Measurements from ENCODE around the gene SMDT1. TPM values are rescaled to one million over a fixed set of nuclear protein-coding genes. Genes with fewer than 3 reads are reported as not detected.

The SMDT1 gene
- polyA plus RNA-seq, 2 of the 4 experiments (the other 2 are of a cell fraction) = 25.3 to 27.1 TPM

DNA sequence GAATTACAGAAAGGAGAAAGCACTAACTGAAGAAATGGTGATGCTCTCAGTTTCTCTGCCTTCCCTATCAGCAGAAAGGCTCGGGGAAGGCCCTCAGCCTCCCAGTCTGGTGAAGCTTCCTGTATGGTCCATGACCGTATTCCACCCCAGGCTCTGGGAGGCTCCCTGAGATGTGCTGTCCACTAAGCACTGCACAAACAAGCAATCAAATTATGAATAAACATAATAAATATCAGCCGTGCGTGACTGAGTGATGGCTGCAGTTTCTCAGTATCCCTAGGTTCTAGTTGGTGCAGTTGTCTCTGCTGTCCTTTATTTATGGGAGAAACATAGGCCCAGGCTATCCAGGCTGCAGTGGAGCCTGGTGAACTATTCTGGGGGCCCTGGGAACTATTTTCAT lies 3.6 kb downstream of the SMDT1 start:
- H3K9me3 ChIP-seq = no peaks in the 10 kb centered on the region
- 97% methylated on average over 4 of the region's 4 CpGs for WGBS (ENCODE audit: missing lambda C conversion rate)
- no peak overlapping the region for H3K27ac ChIP-seq
- CTCF ChIA-PET = interaction anchor here (0.8 to 1.4 kb wide), 2 partner anchors 29 to 361 kb away, joined by 3 read pairs; no protein-coding TSS in a partner anchor
- FAIRE-seq (no peak), DNase-seq (ENCODE audit: low read depth in 1 of 2, low spot score in 1 of 2) (no peak), ATAC-seq (no peak)
- POLR2A ChIA-PET = no interaction called here
- peaks cover 3% of the 10 kb centered on the region; the same call in 1 of the 3 replicates for H3K4me1 ChIP-seq
- TF ChIP-seq, protein P1, sequence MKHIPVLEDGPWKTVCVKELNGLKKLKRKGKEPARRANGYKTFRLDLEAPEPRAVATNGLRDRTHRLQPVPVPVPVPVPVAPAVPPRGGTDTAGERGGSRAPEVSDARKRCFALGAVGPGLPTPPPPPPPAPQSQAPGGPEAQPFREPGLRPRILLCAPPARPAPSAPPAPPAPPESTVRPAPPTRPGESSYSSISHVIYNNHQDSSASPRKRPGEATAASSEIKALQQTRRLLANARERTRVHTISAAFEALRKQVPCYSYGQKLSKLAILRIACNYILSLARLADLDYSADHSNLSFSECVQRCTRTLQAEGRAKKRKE (CRISPR knock-in tag; IDR thresholded peaks at IDR 0.05; ENCODE audit: low read depth) = no peak
- TF ChIP-seq CTCF (IDR thresholded peaks at IDR 0.05) (no peak), SMC3 (IDR thresholded peaks at IDR 0.05) (no peak), KDM5A (IDR thresholded peaks at IDR 0.05) (no peak), HES2 (IDR thresholded peaks at IDR 0.05) (no peak), REST (IDR thresholded peaks at IDR 0.05) (no peak), HOXB13 (CRISPR knock-in tag; IDR thresholded peaks at IDR 0.05; ENCODE audit: low read depth) (no peak), RNF2 (IDR thresholded peaks at IDR 0.05; ENCODE audit: borderline replicate concordance, low read depth) (no peak), ZC3H11A (IDR thresholded peaks at IDR 0.05) (no peak), ESRRA (IDR thresholded peaks at IDR 0.05; ENCODE audit: borderline replicate concordance, low read length) (no peak), CHD4 (IDR thresholded peaks at IDR 0.05; ENCODE audit: borderline replicate concordance) (no peak), ZFP36 (IDR thresholded peaks at IDR 0.05; ENCODE audit: borderline replicate concordance, partially characterized antibody) (no peak), ZSCAN20 (CRISPR knock-in tag; IDR thresholded peaks at IDR 0.05) (no peak), POLR2AphosphoS2 (conservative IDR thresholded peaks at IDR 0.05; ENCODE audit: low read length) (no peak), NR3C1 (IDR thresholded peaks at IDR 0.05) (no peak), BCL3 (IDR thresholded peaks at IDR 0.05) (no peak), EHF (CRISPR knock-in tag; IDR thresholded peaks at IDR 0.05) (no peak), MAZ (IDR thresholded peaks at IDR 0.05; ENCODE audit: borderline replicate concordance, low read depth, low read length) (no peak), HDAC2 (IDR thresholded peaks at IDR 0.05) (no peak)
- H3K4me3 ChIP-seq = no peak overlapping the region
- no peak overlapping the region for H3K4me2 ChIP-seq

- POLR2A ChIA-PET = no interaction called here
These were observed 5.4 kb downstream of the SMDT1 start for GRCh38 chr22:42084874-42085273.

More at GRCh38 chr22:42084874-42085273, 5.4 kb downstream of the SMDT1 start:
- Histone ChIP-seq H3K4me2 (no peak overlapping the region), H3K27ac (no peak overlapping the region), H3K4me3 (no peak overlapping the region), H3K4me1 (no peaks in the 10 kb centered on the region), H3K9me3 (peaks cover 7% of the 10 kb centered on the region; the same call in 1 of the 3 replicates)
- ATAC-seq (no peak), FAIRE-seq (no peak), DNase-seq (ENCODE audit: low read depth in 1 of 2, low spot score in 1 of 2) (no peak)
- WGBS (ENCODE audit: missing lambda C conversion rate) = 99% methylated on average over 7 of the region's 8 CpGs
- TF ChIP-seq, protein P2, sequence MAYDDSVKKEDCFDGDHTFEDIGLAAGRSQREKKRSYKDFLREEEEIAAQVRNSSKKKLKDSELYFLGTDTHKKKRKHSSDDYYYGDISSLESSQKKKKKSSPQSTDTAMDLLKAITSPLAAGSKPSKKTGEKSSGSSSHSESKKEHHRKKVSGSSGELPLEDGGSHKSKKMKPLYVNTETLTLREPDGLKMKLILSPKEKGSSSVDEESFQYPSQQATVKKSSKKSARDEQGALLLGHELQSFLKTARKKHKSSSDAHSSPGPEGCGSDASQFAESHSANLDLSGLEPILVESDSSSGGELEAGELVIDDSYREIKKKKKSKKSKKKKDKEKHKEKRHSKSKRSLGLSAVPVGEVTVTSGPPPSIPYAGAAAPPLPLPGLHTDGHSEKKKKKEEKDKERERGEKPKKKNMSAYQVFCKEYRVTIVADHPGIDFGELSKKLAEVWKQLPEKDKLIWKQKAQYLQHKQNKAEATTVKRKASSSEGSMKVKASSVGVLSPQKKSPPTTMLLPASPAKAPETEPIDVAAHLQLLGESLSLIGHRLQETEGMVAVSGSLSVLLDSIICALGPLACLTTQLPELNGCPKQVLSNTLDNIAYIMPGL (CRISPR knock-in tag; IDR thresholded peaks at IDR 0.05; ENCODE audit: borderline replicate concordance) = no peak
- no peak for TF ChIP-seq REST (IDR thresholded peaks at IDR 0.05)
- no peak for TF ChIP-seq CHD2 (IDR thresholded peaks at IDR 0.05; ENCODE audit: low read length, partially characterized antibody)
- TF ChIP-seq, protein P1 (CRISPR knock-in tag; IDR thresholded peaks at IDR 0.05; ENCODE audit: low read depth) = no peak
- no peak for TF ChIP-seq FOSB (CRISPR knock-in tag; IDR thresholded peaks at IDR 0.05)
- CTCF ChIA-PET = no interaction called here
